Large intestine (tissue), 3 donors: Measurements from ENCODE around the gene ALKBH5. TPM values are rescaled to one million over a fixed set of nuclear protein-coding genes. Genes with fewer than 3 reads are reported as not detected.

ENCODE experiments used
- DNase-seq, 2 donors: peaks; one replicate each; pipeline versions ENCODE4 v3.0.0 to v3.0.0-alpha.2; 2013
- H3K27ac ChIP-seq: one replicate; pipeline ENCODE4 v1.5.1; 2013; ENCODE audit warnings: low read length
- H3K27me3 ChIP-seq: 2 replicates; pipeline ENCODE4 v1.6.1; 2013; ENCODE audit warnings: low read length; ENCODE audit not compliant: control insufficient read depth, insufficient read depth
- H3K36me3 ChIP-seq: 2 replicates; pipeline ENCODE4 v1.6.1; 2013; ENCODE audit warnings: low read length; ENCODE audit not compliant: control insufficient read depth, insufficient read depth
- H3K4me1 ChIP-seq: one replicate; pipeline ENCODE4 v1.6.1; 2013; ENCODE audit warnings: low read length; ENCODE audit not compliant: control insufficient read depth, insufficient read depth
- H3K4me3 ChIP-seq: one replicate; pipeline ENCODE4 v1.5.1; 2013; ENCODE audit warnings: low read length
- H3K9me3 ChIP-seq: one replicate; pipeline ENCODE4 v1.6.1; 2013; ENCODE audit warnings: mild to moderate bottlenecking, low read depth, low read length, moderate library complexity; ENCODE audit not compliant: control insufficient read depth
- WGBS: methylation state at CpG from one replicate; pipeline ENCODE4 v1.1.5; 2013; ENCODE audit warnings: low lambda C conversion rate; ENCODE audit not compliant: insufficient coverage; 5-methylcytosine and 5-hydroxymethylcytosine counted together
- polyA plus RNA-seq: library from polyadenylated mRNA; unstranded; fragments of 120-200 nt; gene quantifications from one replicate; pipeline ENCODE4 v1.2.1, GENCODE V29; 2013

Gene ALKBH5
- polyA plus RNA-seq, 1 donor: 59.0 TPM

GRCh38 chr17:18258356-18259038 lies 74.9 kb downstream of the ALKBH5 start, which contains the start of gene FLII:
Gene FLII, minus strand, starts transcription at chr17:18258738. Its CDS starts 48 bp downstream, at chr17:18258690.
- peak within 1 kb of the TSS; percentile 65 for H3K4me3 ChIP-seq
- no CpG with 5 or more reads among the region's 71 CpGs for WGBS
- DNase-seq: peak in 1 of 2 donors; percentile 71
- H3K36me3 ChIP-seq: peaks cover 41% of the 10 kb centered on the region
- no peaks in the 10 kb centered on the region for H3K9me3 ChIP-seq
- H3K27me3 ChIP-seq: no peaks in the 10 kb centered on the region
- peaks cover 36% of the 10 kb centered on the region for H3K4me1 ChIP-seq
- H3K27ac ChIP-seq: peak within 1 kb of the TSS; percentile 71

Other genes starting within 250 kb of the ALKBH5 start
- gene TOM1L2, start 211.4 kb upstream of the ALKBH5 start, polyA plus RNA-seq: 31.1 TPM
- gene DRC3, start 211.0 kb upstream of the ALKBH5 start, polyA plus RNA-seq: 5.7 TPM
- gene ATPAF2, start 144.7 kb upstream of the ALKBH5 start, polyA plus RNA-seq: 24.8 TPM
- gene GID4, start 144.4 kb upstream of the ALKBH5 start, polyA plus RNA-seq: 9.9 TPM
- 38.1 TPM for gene DRG2, start 95.9 kb upstream of the ALKBH5 start, polyA plus RNA-seq
- 2.0 TPM for gene MYO15A, start 75.1 kb upstream of the ALKBH5 start, polyA plus RNA-seq
- 16.1 TPM for gene LLGL1, start 41.8 kb downstream of the ALKBH5 start, polyA plus RNA-seq
- 161 TPM for gene FLII, start 74.9 kb downstream of the ALKBH5 start, polyA plus RNA-seq
- 10.7 TPM for gene MIEF2, start 76.8 kb downstream of the ALKBH5 start, polyA plus RNA-seq
- gene TOP3A, start 131.2 kb downstream of the ALKBH5 start, polyA plus RNA-seq: 26.4 TPM
- 17.9 TPM for gene SMCR8, start 131.5 kb downstream of the ALKBH5 start, polyA plus RNA-seq
- 18.4 TPM for gene SHMT1, start 179.7 kb downstream of the ALKBH5 start, polyA plus RNA-seq
- not detected for gene EVPLL, start 193.9 kb downstream of the ALKBH5 start, polyA plus RNA-seq